Erythroblast (primary cell): ENCODE results near the gene ZNF407.

Experiments used
- GATA1 ChIP-seq: IDR thresholded peaks from 2 replicates; pipeline ENCODE4 v1.6.1; 2011; ENCODE audit warnings: low read depth, mild to moderate bottlenecking, control low read depth, low read length, moderate library complexity
- POLR2A ChIP-seq: IDR thresholded peaks from 2 replicates; pipeline ENCODE4 v1.6.1; 2011; ENCODE audit warnings: mild to moderate bottlenecking, low read length

- TF ChIP-seq POLR2A (no peak), GATA1 (no peak)
These were observed 485.5 kb downstream of the ZNF407 start for GRCh38 chr18:75083131-75083530.
